GM19328 (cell line): ENCODE measurements around the gene ASPSCR1.

ENCODE experiments used
- ATAC-seq: cut with Tn5 transposase; IDR thresholded peaks from one replicate; pipeline ENCODE4 v1.9.1; 2021; ENCODE audit warnings: mild to moderate bottlenecking, moderate library complexity; ENCODE audit not compliant: unreplicated experiment

The ASPSCR1 gene

DNA sequence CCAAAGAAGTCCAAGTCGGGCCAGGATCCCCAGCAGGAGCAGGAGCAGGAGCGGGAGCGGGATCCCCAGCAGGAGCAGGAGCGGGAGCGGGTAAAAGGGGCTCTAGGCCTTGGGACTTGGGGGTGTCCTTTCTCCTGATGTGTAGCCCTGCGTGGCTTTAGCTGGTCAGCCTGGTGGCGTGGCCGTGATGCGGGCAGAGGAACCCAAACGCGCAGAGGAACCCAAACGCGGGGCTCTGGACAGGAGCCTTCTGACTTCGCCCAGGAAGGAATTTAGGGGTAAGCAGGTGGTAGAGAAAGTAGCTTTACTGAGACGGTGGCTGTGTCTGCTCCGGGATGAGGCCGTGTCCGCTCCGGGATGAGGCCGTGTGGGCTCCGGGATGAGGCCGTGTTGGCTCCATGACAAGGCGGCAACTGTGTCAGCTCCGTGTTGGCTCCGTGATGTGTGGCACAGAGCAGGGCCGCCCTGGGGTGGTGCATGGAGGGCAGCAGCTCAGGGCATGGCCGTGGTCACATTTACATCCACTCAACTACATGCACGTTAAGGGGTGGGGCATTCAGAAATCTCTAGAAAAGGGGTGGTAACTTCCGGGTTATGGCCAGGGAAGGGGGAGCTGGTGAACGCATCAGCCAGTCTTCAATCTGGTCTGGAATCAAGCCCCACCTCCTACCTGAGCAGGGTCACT is 19.5 kb downstream of the ASPSCR1 start:
- ATAC-seq: no peak

GRCh38 chr17:81998212-81998611 is 20.8 kb downstream of the ASPSCR1 start:
- ATAC-seq: no peak

GRCh38 chr17:81998691-81999438 is 21.4 kb downstream of the ASPSCR1 start:
- no peak for ATAC-seq

DNA sequence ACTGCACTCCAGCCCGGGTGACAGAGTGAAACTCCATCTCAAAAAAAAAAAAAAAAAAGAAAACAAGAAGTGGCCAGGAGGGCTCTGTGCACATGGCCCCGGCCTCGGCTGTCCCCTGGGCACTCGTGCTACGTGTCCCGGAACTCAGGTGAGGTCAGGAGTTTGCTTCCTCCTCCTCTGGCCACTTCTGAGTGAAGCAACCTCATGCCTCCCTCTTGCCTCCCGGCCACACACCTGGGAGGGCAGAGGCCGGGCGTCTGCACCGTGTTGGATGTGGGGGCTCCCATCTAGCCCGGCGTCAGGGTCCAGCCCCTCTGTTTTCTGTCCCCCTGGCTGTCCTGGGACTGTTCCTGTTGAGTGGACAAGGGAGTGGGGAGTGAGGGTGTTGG is 22.2 kb downstream of the ASPSCR1 start:
- ATAC-seq: no peak

GRCh38 chr17:81999976-82000802 is 22.8 kb downstream of the ASPSCR1 start:
- ATAC-seq: no peak

DNA sequence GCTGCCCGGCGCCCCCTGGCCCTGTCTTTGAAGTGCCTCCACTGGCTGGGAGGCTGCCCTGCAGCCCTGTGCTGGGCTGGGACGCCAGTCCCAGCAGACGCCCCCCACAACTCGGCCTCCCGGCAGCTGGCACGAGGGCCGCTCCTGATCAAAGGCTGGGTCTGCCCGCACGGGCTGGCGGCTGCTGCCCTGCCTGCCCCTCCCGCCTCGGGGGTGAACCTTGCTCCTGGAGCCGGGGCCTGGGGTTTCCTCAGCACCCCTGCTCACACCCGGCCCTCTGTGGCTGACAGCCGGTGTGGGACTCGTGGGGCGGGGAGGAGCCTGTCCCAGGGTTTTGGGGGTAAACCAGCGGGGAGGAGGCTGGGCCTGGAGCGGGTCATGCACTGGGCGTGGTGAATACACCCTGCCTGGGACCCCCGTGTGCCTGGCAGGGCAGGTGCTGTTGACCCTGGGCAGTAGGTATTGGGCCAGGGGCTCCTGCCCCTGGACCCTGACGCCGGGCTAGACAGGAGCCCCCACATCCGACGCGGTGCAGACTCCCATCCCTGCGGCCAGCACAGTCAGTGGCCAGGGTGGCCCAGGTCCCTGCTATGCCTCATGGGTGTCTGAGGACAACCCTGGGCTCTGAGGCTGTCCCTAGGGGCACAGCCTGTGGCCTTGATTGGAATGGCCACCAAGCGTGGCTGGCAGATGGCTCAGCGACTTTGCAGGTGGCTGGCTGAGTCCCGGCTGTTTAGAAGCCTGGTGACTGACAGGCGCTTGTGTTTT is 23.6 kb downstream of the ASPSCR1 start:
- no peak for ATAC-seq

DNA sequence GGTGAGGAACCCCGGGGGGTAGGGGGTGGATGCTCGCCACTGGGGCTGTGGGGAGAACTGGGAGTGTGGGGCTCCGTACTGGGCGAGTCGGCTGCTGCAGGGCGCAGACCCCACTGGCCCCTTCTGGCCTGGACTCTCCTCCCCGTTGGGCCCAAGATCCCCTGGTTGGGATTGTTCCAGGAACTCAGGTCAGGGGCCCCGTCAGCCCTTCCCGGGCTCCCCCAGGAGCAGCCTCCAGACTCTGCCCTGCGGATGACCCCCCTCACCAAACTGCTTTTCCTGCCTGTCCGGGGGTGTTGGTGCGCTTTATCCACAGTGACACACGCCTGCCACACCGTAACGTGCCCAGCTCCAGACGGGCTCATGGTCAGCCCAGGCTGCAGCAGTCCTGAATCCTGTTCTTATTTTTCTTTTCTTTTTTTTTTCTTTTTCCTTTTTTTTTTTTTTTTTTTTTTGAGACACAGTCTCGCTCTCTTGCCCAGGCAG is 24.2 kb downstream of the ASPSCR1 start:
- no peak for ATAC-seq

DNA sequence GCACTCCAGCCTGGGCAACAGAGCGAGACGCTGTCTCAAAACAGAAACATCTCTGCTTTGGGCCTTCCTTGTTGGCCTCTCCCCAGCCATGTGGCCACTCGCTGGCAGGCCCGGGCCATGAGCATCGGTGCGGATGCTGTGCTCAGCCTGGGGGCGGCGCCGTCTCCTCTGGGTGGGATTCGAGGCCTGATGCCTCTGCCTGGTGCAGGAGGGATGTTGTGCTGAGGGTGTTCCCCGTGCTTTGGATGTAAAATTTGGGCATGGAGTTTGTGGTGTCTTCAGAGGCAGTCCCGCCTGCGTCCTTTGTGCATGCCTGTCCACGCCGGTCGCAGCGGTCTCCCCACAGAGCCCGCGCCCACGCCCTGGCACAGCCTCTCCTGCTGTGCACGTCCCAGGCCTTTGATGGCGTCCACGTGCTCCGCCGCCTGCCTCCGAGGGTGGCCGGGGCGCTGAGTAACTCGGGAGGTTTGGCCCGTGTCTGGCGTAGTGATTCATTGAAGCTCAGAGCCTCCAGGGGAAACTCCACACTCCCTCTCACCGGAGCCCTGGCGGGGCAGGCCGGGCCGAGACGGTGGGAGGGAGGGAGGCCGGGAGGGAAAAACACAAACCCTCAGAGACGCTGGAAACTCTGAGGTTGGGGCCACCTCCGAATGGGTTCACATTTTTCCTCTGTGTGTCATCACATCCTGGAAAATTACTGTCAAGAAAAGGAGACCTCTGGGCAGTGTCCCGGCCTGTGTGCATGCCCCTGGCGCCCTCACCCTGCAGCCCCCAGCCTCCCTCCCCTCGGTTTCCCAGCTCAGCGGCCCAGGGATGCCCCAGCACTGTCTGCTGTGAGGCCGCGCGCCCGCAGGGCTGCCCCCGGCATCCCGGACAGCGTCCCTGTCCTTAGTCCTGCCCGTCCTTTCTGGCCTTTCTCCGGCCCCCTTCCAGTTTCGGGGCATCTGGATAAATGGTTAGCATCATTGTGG is 26.3 kb downstream of the ASPSCR1 start:
- no peak for ATAC-seq

DNA sequence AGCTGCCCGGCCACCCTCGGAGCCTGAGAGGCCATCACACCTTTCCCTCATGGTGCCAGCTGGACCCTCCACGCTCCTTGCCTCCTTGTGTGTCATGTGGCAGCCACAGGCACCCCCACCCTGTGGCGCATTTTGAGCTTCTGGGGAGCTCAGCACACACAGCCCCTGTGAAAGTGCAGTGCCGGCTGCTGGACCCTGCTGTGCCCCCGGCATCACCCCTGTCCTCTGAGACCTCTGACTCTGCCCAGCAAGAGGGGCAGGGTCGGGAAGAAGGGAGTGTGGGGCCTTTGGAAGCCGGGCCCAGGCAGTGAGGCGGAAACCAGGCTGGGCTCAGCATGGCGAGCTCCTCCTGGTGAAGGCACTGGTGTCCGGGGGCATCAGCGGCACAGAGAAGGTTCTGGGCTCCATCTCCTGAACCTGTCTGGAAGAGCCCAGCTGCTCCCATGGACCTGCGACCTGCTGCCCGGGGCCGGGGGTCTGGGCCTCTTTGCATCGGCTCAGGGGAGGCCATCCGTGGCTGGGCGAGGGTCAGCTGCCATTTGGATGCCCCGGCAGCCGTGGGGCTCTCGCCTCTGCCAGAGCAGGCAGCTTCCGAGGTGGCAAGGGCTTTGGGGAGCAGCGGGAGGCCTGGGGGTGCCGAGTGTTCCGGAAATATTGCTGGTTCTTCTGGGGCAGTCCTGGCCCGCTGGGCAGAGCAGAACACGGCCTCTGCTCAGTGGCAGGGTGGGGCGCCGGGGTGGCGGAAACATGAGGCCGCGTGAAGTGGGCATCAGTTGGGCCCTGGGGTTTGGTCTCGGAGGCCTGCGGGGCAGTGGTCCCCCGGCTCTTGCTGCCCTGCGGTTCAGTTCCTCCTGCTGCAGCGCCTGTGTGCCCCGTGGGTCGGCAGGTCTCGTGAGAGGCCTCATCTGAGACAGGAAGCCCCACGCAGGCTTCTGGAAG is 27.4 kb downstream of the ASPSCR1 start:
- no peak for ATAC-seq

DNA sequence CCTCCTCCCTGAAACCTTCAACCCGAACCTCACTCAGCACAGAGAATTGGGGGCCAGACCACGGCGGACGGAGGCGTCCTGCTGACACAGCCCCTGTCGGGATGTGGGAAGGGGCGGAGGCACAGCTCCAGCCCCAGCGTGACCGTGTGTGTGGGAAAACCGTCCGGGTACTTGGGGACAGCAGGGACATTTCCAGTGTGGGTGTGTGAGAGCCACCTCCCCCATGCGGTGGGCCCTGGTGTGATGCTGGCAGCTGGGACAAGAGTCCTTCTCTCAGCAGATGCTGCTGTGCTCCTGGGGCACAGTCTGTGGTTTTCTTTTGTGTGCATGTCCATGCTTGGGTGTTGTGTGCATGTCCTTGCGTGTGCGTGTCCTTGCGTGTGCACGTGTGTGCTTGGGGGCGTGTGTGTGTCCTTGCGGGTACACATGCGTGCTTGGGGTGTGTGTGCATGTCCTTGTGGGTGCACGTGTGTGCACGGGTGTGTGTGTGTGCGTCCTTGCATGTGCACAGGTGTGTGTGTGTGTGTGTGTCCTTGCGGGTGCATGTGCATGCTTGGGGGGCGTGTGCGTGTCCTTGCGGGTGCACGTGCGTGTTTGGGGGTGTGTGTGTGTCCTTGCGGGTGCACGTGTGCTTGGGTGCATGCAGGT is 28.4 kb downstream of the ASPSCR1 start:
- no peak for ATAC-seq

DNA sequence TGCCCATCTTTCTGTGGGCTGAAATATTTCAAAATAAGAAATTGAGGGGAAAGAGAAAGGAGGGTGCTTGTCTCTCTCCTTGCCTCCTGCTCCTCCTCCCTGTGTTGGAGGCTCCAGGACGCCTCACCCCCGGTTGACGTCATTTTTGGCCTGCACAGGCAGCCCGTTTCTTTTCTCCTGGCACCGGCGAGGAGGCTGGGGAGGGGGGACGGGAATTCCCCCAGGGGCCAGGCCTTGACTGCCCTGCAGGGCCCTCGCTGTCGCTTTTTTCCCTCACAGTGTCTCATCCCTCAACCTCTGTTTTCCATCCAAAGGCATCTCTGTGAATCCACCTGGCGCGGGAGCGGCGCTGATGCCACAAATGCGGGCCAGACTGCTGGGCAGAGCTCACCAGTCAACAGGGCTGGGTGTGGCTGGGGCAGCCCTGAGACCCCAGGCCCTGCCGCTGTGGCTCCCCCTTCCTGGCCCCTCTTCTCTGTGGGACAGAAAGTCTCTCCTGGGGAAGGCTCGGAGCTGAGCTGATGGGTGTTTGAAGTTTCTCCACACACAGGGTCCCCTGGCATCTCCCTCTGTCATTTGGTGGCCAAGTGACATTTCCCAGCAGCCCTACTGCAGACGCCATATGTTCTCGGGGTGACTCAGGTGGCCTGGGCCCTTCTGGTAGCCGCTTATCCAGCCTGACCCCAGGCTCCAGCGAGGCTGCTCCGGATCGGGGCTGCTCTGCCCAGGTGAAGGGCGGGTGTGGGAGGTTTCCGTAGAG is 29.2 kb downstream of the ASPSCR1 start:
- no peak for ATAC-seq

GRCh38 chr17:82007228-82007494 is 29.7 kb downstream of the ASPSCR1 start:
- no peak for ATAC-seq

DNA sequence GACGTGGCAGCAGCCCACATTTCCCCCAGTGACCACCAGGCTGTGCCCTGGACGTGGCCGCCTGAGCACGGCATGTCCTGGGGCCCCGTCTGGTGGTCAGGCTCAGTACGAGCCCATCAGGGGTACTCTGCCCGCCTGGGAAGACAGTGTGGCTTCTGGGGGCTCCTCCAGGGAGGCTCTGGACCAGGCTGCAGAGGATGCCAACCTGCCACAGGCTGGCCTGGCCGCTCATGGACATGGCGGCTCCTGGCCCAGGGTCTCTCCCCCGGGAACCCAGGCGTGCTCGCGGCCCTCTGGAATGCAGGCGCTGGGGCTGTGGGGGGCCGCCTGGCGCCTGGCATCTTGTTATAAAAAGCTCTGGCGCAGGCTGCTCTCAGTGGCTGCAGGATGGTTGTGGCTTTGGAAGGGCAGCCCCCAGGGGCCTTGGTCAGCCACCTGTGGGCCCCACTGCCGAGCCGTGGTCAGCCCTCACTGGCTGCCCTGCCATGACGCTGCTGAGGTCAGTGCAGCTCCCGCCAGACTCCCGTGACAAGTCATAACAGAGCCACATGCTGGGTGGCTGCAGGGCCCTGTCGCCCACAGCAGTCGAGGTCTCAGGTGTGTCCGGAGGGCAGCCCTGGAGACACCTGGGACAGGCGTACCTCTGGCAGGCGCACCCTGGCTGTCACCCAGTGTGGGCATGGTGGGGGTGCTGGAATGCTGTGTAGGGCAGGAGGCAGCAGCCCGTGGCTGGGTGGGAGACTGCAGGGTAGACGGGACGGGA is 30.2 kb downstream of the ASPSCR1 start:
- no peak for ATAC-seq

- no peak for ATAC-seq
Measured at GRCh38 chr17:82008258-82008940, 31.0 kb downstream of the ASPSCR1 start.

DNA sequence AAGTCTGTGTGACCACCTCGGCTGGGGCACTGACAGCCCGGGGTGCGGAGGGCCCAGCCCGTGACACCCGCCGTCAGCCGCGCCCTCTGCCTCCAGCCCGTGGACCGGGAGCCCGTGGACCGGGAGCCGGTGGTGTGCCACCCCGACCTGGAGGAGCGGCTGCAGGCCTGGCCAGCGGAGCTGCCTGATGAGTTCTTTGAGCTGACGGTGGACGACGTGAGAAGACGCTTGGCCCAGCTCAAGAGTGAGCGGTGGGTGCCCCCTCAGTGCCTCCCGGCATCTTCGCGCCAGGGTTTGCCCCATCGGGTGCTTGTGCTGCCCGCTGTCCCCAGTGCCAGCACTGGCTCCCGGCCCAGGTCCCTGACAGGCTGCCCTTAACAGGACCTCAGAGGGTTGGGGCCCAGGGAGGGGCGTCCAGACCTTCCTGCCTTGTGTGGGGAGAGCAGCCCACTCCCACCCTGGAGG is 31.5 kb downstream of the ASPSCR1 start:
- ATAC-seq: no peak

- no peak for ATAC-seq
Measured at GRCh38 chr17:82009413-82009812, 32.0 kb downstream of the ASPSCR1 start.
